Stimulated activated naive CD4-positive, alpha-beta T cell (primary cell): ENCODE measurements around the gene DSTN.

Experiments
- DNase-seq, 6 experiments: peaks; one replicate each; lab custom pipeline; 2025; lab: John Stamatoyannopoulos, UW

DSTN gene

GRCh38 chr20:17612287-17612991, 42.6 kb downstream of the DSTN start:
- peak in 2 of 6 experiments; percentile 10 to 31 for DNase-seq

GRCh38 chr20:17612992-17613327, 43.1 kb downstream of the DSTN start:
- no peak for DNase-seq

GRCh38 chr20:17613328-17614175, 43.7 kb downstream of the DSTN start:
- no peak for DNase-seq

GRCh38 chr20:17614176-17614811, 44.4 kb downstream of the DSTN start:
- no peak for DNase-seq

- DNase-seq, result no peak
Observed at GRCh38 chr20:17614812-17615644, 45.2 kb downstream of the DSTN start.

- DNase-seq, result no peak
Observed at GRCh38 chr20:17615645-17616479, 46.0 kb downstream of the DSTN start.

- no peak for DNase-seq
Observed at GRCh38 chr20:17616480-17617211, 46.8 kb downstream of the DSTN start.

- DNase-seq, result peak; percentile 15 to 52 (median 22)
Observed at GRCh38 chr20:17617212-17617867, 47.5 kb downstream of the DSTN start.

- DNase-seq, result no peak
Observed at GRCh38 chr20:17617868-17618672, 48.2 kb downstream of the DSTN start.

GRCh38 chr20:17618673-17619013, 48.8 kb downstream of the DSTN start:
- no peak for DNase-seq

- no peak for DNase-seq
Observed at GRCh38 chr20:17619351-17620093, 49.6 kb downstream of the DSTN start.

- no peak for DNase-seq
Observed at GRCh38 chr20:17620371-17621228, 50.7 kb downstream of the DSTN start.

GRCh38 chr20:17621229-17621968, 51.5 kb downstream of the DSTN start:
- DNase-seq, result no peak

- no peak for DNase-seq
Observed at GRCh38 chr20:17622086-17622850, 52.4 kb downstream of the DSTN start.

- no peak for DNase-seq
Observed at GRCh38 chr20:17622851-17623508, 53.1 kb downstream of the DSTN start.
